Neural cell (in vitro differentiated cells): ENCODE measurements around the gene MLLT6.

ENCODE experiments used
- CTCF ChIP-seq: fragments of 450-650 bp; IDR thresholded peaks from 2 replicates; pipeline ENCODE4 v1.5.1; 2014; ENCODE audit warnings: antibody characterized with exemption, mild to moderate bottlenecking, moderate library complexity; ENCODE audit not compliant: poor library complexity, severe bottlenecking
- EP300 ChIP-seq: fragments of 450-650 bp; conservative IDR thresholded peaks from 2 replicates; pipeline ENCODE4 v1.6.1; 2014; ENCODE audit warnings: antibody characterized with exemption, mild to moderate bottlenecking, moderate library complexity; ENCODE audit not compliant: poor library complexity, severe bottlenecking
- POLR2AphosphoS5 ChIP-seq: IDR thresholded peaks from 2 replicates; pipeline ENCODE4 v1.6.1; 2012
- SMC3 ChIP-seq: fragments of 450-650 bp; conservative IDR thresholded peaks from 2 replicates; pipeline ENCODE4 v1.6.1; 2014; ENCODE audit warnings: antibody characterized with exemption, mild to moderate bottlenecking, moderate library complexity; ENCODE audit not compliant: poor library complexity

GRCh38 chr17:38727736-38728135 lies 22.7 kb downstream of the MLLT6 start:
- TF ChIP-seq SMC3 (no peak), CTCF (no peak), EP300 (no peak), POLR2AphosphoS5 (no peak)
